HepG2 (cell line): ENCODE results near the gene ATP6V0A1. TPM values are rescaled to one million over a fixed set of nuclear protein-coding genes. Genes with fewer than 3 reads are reported as not detected.

Source experiments
- ARNT ChIP-seq: fragments of 450-650 bp; IDR thresholded peaks from 2 replicates; pipeline ENCODE4 v1.6.1; 2017
- CENPX ChIP-seq: sonication (generic); formaldehyde crosslinking; IDR thresholded peaks from 2 replicates; pipeline ENCODE4 v1.9.0; 2021; ENCODE audit warnings: mild to moderate bottlenecking, missing genetic modification reagents, moderate library complexity
- FOXK1 ChIP-seq: sonication (generic); formaldehyde crosslinking; IDR thresholded peaks from 2 replicates; pipeline ENCODE4 v1.4.0; 2020; ENCODE audit warnings: low read depth, missing genetic modification reagents, borderline replicate concordance
- HHEX ChIP-seq: IDR thresholded peaks from 2 replicates; pipeline ENCODE4 v1.6.1; 2016; ENCODE audit warnings: control low read depth
- HNRNPL ChIP-seq: fragments of 200-400 bp; formaldehyde crosslinking; IDR thresholded peaks from 2 replicates; pipeline ENCODE4 v1.6.1; 2017; ENCODE audit warnings: mild to moderate bottlenecking, low read depth, low read length
- HOXA3 ChIP-seq: sonication (generic); formaldehyde crosslinking; IDR thresholded peaks from 2 replicates; pipeline ENCODE4 v1.5.0; 2020; ENCODE audit warnings: missing genetic modification reagents
- HOXA5 ChIP-seq: sonication (generic); formaldehyde crosslinking; IDR thresholded peaks from 2 replicates; pipeline ENCODE4 v1.4.0; 2020; ENCODE audit warnings: missing genetic modification reagents
- HOXA7 ChIP-seq: sonication (generic); formaldehyde crosslinking; IDR thresholded peaks from 2 replicates; pipeline ENCODE4 v1.8.1; 2022; ENCODE audit warnings: mild to moderate bottlenecking, missing genetic modification reagents, moderate library complexity
- IKZF1 ChIP-seq: fragments of 450-650 bp; IDR thresholded peaks from 2 replicates; pipeline ENCODE4 v1.7.1; 2016
- MEIS1 ChIP-seq: sonication (generic); formaldehyde crosslinking; IDR thresholded peaks from 2 replicates; pipeline ENCODE4 v1.9.0; 2021; ENCODE audit warnings: mild to moderate bottlenecking, missing genetic modification reagents, moderate library complexity, borderline replicate concordance
- NCOR1 ChIP-seq: fragments of 200-600 bp; sonication (generic); IDR thresholded peaks from 2 replicates; pipeline ENCODE4 v1.7.0; 2017; ENCODE audit warnings: antibody characterized with exemption, low read length, borderline replicate concordance
- NFE2L2 ChIP-seq: fragments of 150-350 bp; IDR thresholded peaks from 2 replicates; pipeline ENCODE4 v1.6.1; 2014; ENCODE audit warnings: low read length
- RFXAP ChIP-seq: sonication (generic); formaldehyde crosslinking; IDR thresholded peaks from 2 replicates; pipeline ENCODE4 v1.4.0; 2020; ENCODE audit warnings: missing genetic modification reagents, borderline replicate concordance
- SOX6 ChIP-seq, 2 experiments: fragments of 450-650 bp in 1 of 2; sonication (generic) in 1 of 2; formaldehyde crosslinking in 1 of 2; IDR thresholded peaks; 2 replicates each; pipeline versions ENCODE4 v1.4.0 to v1.6.1; 2017 to 2020; ENCODE audit warnings: antibody characterized with exemption in 1 of 2, mild to moderate bottlenecking in 1 of 2, missing genetic modification reagents in 1 of 2
- SRSF1 ChIP-seq: fragments of 200-400 bp; formaldehyde crosslinking; optimal IDR thresholded peaks from 2 replicates; pipeline ENCODE3; 2017; ENCODE audit warnings: mild to moderate bottlenecking, low read depth, low read length, moderate library complexity
- ZFP1 ChIP-seq: IDR thresholded peaks from 2 replicates; pipeline ENCODE4 v1.6.1; 2016
- ZNF138 ChIP-seq: sonication (generic); formaldehyde crosslinking; IDR thresholded peaks from 2 replicates; pipeline ENCODE4 v1.5.0; 2020; ENCODE audit warnings: mild to moderate bottlenecking, low read depth, missing genetic modification reagents
- ZNF30 ChIP-seq: sonication (generic); formaldehyde crosslinking; IDR thresholded peaks from 2 replicates; pipeline ENCODE4 v1.5.0; 2020; ENCODE audit warnings: mild to moderate bottlenecking, missing genetic modification reagents
- ZNF431 ChIP-seq: sonication (generic); formaldehyde crosslinking; IDR thresholded peaks from 2 replicates; pipeline ENCODE4 v1.9.0; 2022; ENCODE audit warnings: missing genetic modification reagents, low read depth, mild to moderate bottlenecking, borderline replicate concordance
- ZNF460 ChIP-seq: sonication (generic); formaldehyde crosslinking; IDR thresholded peaks from 2 replicates; pipeline ENCODE4 v1.5.1; 2020; ENCODE audit warnings: missing genetic modification reagents, mild to moderate bottlenecking, borderline replicate concordance
- ZNF530 ChIP-seq: sonication (generic); formaldehyde crosslinking; IDR thresholded peaks from 2 replicates; pipeline ENCODE4 v1.5.0; 2020; ENCODE audit warnings: low read depth, mild to moderate bottlenecking, missing genetic modification reagents
- ZNF556 ChIP-seq: sonication (generic); formaldehyde crosslinking; IDR thresholded peaks from 2 replicates; pipeline ENCODE4 v1.4.0; 2020; ENCODE audit warnings: mild to moderate bottlenecking, missing genetic modification reagents, borderline replicate concordance
- ZNF570 ChIP-seq: sonication (generic); formaldehyde crosslinking; IDR thresholded peaks from 2 replicates; pipeline ENCODE4 v1.4.0; 2020; ENCODE audit warnings: mild to moderate bottlenecking, missing genetic modification reagents, borderline replicate concordance
- ZNF672 ChIP-seq: sonication (generic); formaldehyde crosslinking; IDR thresholded peaks from 2 replicates; pipeline ENCODE4 v1.8.1; 2022; ENCODE audit warnings: missing genetic modification reagents
- ZNF777 ChIP-seq: sonication (generic); formaldehyde crosslinking; IDR thresholded peaks from 2 replicates; pipeline ENCODE4 v1.4.0; 2020; ENCODE audit warnings: missing genetic modification reagents
- ZNF782 ChIP-seq: sonication (generic); formaldehyde crosslinking; IDR thresholded peaks from 2 replicates; pipeline ENCODE4 v1.4.0; 2020; ENCODE audit warnings: missing genetic modification reagents, mild to moderate bottlenecking, borderline replicate concordance
- ZZZ3 ChIP-seq: sonication (generic); formaldehyde crosslinking; IDR thresholded peaks from 2 replicates; pipeline ENCODE4 v1.4.0; 2020; ENCODE audit warnings: missing genetic modification reagents, mild to moderate bottlenecking, borderline replicate concordance
- polyA plus RNA-seq, 8 experiments: library from polyadenylated mRNA; depleted of rRNA in 3 of 8; stranded (reverse) in 7 of 8; unstranded in 1 of 8; fragments of >200 nt; fragmentation: Illumina TruSeq in 4 of 8; extraction: Trizol in 4 of 8; gene quantifications; 2 replicates each; pipeline versions ENCODE4 v1.2.1 to v1.2.3, GENCODE V29; 2011 to 2016; ENCODE audit warnings: low read depth in 4 of 8, missing spikeins in 1 of 8, mixed read lengths in 1 of 8; ENCODE audit not compliant: insufficient read depth in 1 of 8
- total RNA-seq, 5 experiments: library from RNA; depleted of rRNA; stranded (reverse); fragments of >200 nt; fragmentation: Illumina TruSeq; extraction: Trizol; gene quantifications; 2 replicates each; pipeline ENCODE4 v1.2.3, GENCODE V29; 2016; ENCODE audit warnings: low read depth in 1 of 5
- TF ChIP-seq, protein P1 (sequence below): sonication (generic); formaldehyde crosslinking; IDR thresholded peaks from 2 replicates; pipeline ENCODE4 v1.4.0; 2020; ENCODE audit warnings: missing genetic modification reagents, borderline replicate concordance

Gene ATP6V0A1
- total and polyA plus RNA-seq, 2 of the 13 experiments (the other 11 are each of a cell fraction or from before 2014, with no cell fraction given), result 27.9 to 54.1 TPM

DNA sequence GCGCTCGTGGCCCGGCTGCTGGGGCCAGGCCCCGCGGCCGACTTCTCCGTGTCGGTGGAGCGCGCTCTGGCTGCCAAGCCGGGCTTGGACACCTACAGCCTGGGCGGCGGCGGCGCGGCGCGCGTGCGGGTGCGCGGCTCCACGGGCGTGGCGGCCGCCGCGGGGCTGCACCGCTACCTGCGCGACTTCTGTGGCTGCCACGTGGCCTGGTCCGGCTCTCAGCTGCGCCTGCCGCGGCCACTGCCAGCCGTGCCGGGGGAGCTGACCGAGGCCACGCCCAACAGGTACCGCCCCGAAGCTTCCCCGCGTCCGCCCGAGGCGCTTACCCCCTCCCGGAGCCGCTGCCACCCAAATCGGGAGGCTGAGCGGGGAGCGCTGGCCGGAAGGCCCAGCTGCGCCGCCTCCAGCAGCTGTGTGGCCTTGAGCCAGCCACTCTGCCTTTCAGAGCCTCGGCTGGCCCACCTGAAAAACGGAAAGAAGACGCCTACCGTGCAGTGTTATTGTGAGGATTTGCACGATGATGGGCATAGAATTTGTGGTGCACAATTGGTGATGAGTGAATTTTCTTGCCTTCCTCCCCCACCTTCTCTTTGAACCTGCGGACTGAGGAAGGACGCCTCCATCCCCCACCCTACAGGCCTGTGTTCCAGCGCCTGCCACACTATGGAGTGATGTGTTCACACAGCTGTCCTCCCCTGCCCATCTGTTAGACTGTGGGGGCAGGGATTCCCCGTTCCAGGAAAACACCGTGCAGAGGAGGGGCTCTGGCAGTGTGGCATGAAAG lies 77.9 kb downstream of the ATP6V0A1 start (continued):
- TF ChIP-seq ZZZ3 (CRISPR knock-in tag), result peak; percentile 72
- no peak; the same call in 1 of the 2 replicates for TF ChIP-seq MEIS1 (CRISPR knock-in tag)
- TF ChIP-seq, protein P1, sequence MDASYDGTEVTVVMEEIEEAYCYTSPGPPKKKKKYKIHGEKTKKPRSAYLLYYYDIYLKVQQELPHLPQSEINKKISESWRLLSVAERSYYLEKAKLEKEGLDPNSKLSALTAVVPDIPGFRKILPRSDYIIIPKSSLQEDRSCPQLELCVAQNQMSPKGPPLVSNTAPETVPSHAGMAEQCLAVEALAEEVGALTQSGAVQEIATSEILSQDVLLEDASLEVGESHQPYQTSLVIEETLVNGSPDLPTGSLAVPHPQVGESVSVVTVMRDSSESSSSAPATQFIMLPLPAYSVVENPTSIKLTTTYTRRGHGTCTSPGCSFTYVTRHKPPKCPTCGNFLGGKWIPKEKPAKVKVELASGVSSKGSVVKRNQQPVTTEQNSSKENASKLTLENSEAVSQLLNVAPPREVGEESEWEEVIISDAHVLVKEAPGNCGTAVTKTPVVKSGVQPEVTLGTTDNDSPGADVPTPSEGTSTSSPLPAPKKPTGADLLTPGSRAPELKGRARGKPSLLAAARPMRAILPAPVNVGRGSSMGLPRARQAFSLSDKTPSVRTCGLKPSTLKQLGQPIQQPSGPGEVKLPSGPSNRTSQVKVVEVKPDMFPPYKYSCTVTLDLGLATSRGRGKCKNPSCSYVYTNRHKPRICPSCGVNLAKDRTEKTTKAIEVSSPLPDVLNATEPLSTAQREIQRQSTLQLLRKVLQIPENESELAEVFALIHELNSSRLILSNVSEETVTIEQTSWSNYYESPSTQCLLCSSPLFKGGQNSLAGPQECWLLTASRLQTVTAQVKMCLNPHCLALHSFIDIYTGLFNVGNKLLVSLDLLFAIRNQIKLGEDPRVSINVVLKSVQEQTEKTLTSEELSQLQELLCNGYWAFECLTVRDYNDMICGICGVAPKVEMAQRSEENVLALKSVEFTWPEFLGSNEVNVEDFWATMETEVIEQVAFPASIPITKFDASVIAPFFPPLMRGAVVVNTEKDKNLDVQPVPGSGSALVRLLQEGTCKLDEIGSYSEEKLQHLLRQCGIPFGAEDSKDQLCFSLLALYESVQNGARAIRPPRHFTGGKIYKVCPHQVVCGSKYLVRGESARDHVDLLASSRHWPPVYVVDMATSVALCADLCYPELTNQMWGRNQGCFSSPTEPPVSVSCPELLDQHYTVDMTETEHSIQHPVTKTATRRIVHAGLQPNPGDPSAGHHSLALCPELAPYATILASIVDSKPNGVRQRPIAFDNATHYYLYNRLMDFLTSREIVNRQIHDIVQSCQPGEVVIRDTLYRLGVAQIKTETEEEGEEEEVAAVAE (CRISPR knock-in tag), result peak; percentile 58; the same call in 1 of the 2 replicates
- no peak for TF ChIP-seq ZNF460 (CRISPR knock-in tag)
- TF ChIP-seq ZNF777, result no peak; the same call in 1 of the 2 replicates
- peak; percentile 65; the same call in 1 of the 2 replicates for TF ChIP-seq ZNF556 (CRISPR knock-in tag)
- TF ChIP-seq SRSF1, result no peak
- TF ChIP-seq HNRNPL, result peak; percentile 17; the same call in 1 of the 2 replicates
- TF ChIP-seq IKZF1, result no peak
- TF ChIP-seq ZNF30 (CRISPR knock-in tag), result no peak
- TF ChIP-seq HOXA7 (CRISPR knock-in tag), result no peak
- TF ChIP-seq ARNT, result no peak
- TF ChIP-seq ZNF782 (CRISPR knock-in tag), result peak; percentile 30; the same call in 1 of the 2 replicates
- TF ChIP-seq ZFP1 (CRISPR knock-in tag), result no peak; the same call in 1 of the 2 replicates
- TF ChIP-seq ZNF431 (CRISPR knock-in tag), result no peak
- TF ChIP-seq RFXAP (CRISPR knock-in tag), result no peak; the same call in 1 of the 2 replicates
- TF ChIP-seq ZNF570, result peak; percentile 37; the same call in 1 of the 2 replicates
- TF ChIP-seq ZNF530 (CRISPR knock-in tag), result no peak
- peak; percentile 77; the same call in 1 of the 2 replicates for TF ChIP-seq FOXK1 (CRISPR knock-in tag)
- no peak; the same call in 1 of the 2 replicates for TF ChIP-seq ZNF138
- no peak for TF ChIP-seq HHEX (CRISPR knock-in tag)
- TF ChIP-seq ZNF672 (CRISPR knock-in tag), result peak; percentile 94; the same call in 1 of the 2 replicates
- TF ChIP-seq NFE2L2, result no peak
- TF ChIP-seq CENPX (CRISPR knock-in tag), result no peak
- no peak for TF ChIP-seq HOXA5 (CRISPR knock-in tag)
- no peak; the same call in 1 of the 2 replicates for TF ChIP-seq NCOR1
- TF ChIP-seq HOXA3 (CRISPR knock-in tag), result peak; percentile 69
- TF ChIP-seq SOX6 (IDR thresholded peaks at IDR 0.05), result no peak
- peak; percentile 66 for TF ChIP-seq SOX6 (CRISPR knock-in tag; IDR thresholded peaks at IDR 0.05)
